DOHH2 (cell line): ENCODE results near the gene ZFPL1.
A peak's percentile ranks its signal among the peaks of the same experiment; 100 is the strongest.

Experiments used
- H3F3A ChIP-seq: fragments of 200-600 bp; sonication (generic), shearing (Covaris generic); 2 replicates; pipeline ENCODE4 v1.6.0; 2016; ENCODE audit warnings: antibody characterized with exemption, mild to moderate bottlenecking; ENCODE audit not compliant: control insufficient read depth, insufficient read depth
- H3K27ac ChIP-seq: fragments of 200-600 bp; sonication (generic); 2 replicates; pipeline ENCODE4 v1.5.1; 2014; ENCODE audit warnings: low read depth, mild to moderate bottlenecking, low read length, moderate library complexity
- H3K27me3 ChIP-seq: fragments of 200-600 bp; sonication (generic); 2 replicates; pipeline ENCODE4 v1.6.1; 2014; ENCODE audit warnings: mild to moderate bottlenecking, low read length, mixed read lengths; ENCODE audit not compliant: control insufficient read depth
- H3K36me3 ChIP-seq: fragments of 200-600 bp; sonication (generic); 2 replicates; pipeline ENCODE4 v1.6.1; 2014; ENCODE audit warnings: mild to moderate bottlenecking, low read length, moderate library complexity, mixed read lengths; ENCODE audit not compliant: control insufficient read depth
- H3K4me1 ChIP-seq: fragments of 200-600 bp; sonication (generic); 2 replicates; pipeline ENCODE4 v1.6.1; 2014; ENCODE audit warnings: mild to moderate bottlenecking, low read length, mixed read lengths; ENCODE audit not compliant: control insufficient read depth
- H3K4me2 ChIP-seq: fragments of 200-600 bp; sonication (generic); 2 replicates; pipeline ENCODE4 v1.6.0; 2014; ENCODE audit warnings: mild to moderate bottlenecking, low read length, moderate library complexity
- H3K4me3 ChIP-seq: fragments of 200-600 bp; sonication (generic); 2 replicates; pipeline ENCODE4 v1.5.1; 2014; ENCODE audit warnings: mild to moderate bottlenecking, low read length, mixed read lengths
- H3K79me2 ChIP-seq: fragments of 200-600 bp; sonication (generic); 2 replicates; pipeline ENCODE4 v1.6.1; 2014; ENCODE audit warnings: mild to moderate bottlenecking, low read length, mixed read lengths; ENCODE audit not compliant: control insufficient read depth
- H3K9me2 ChIP-seq: fragments of 200-600 bp; sonication (generic); replicated peaks from 2 replicates; pipeline ENCODE4 v1.6.1; 2014; ENCODE audit warnings: mild to moderate bottlenecking, low read length, mixed read lengths; ENCODE audit not compliant: control insufficient read depth
- H3K9me3 ChIP-seq: fragments of 200-600 bp; sonication (generic); 2 replicates; pipeline ENCODE4 v1.6.1; 2014; ENCODE audit warnings: antibody characterized with exemption, low read length, mixed read lengths; ENCODE audit not compliant: control insufficient read depth, insufficient read depth
- H4K20me1 ChIP-seq: fragments of 200-600 bp; sonication (generic); 2 replicates; pipeline ENCODE4 v1.6.0; 2014; ENCODE audit warnings: low read depth, mild to moderate bottlenecking, antibody characterized with exemption, low read length, moderate library complexity; ENCODE audit not compliant: control insufficient read depth, insufficient read depth
- CTCF ChIP-seq: fragments of 200-600 bp; sonication (generic); IDR thresholded peaks from one replicate; pipeline ENCODE4 v1.5.1; 2014; ENCODE audit warnings: antibody characterized with exemption, mild to moderate bottlenecking, low read depth, low read length; ENCODE audit not compliant: poor library complexity, severe bottlenecking
- EZH2phosphoT487 ChIP-seq: fragments of 200-600 bp; sonication (generic); IDR thresholded peaks from 2 replicates; pipeline ENCODE4 v1.6.1; 2017; ENCODE audit warnings: borderline replicate concordance, mild to moderate bottlenecking, antibody characterized with exemption, low read length, moderate library complexity, mixed read lengths

Gene ZFPL1

GRCh38 chr11:65135633-65136145, 51.7 kb downstream of the ZFPL1 start:
- Histone ChIP-seq H3K27ac (peak overlapping the region; percentile 100), H3K36me3 (peaks cover 34% of the 10 kb centered on the region), H3K4me2 (peak overlapping the region; percentile 99), H4K20me1 (peaks cover 12% of the 10 kb centered on the region; the same call in 1 of the 2 replicates), H3K27me3 (no peaks in the 10 kb centered on the region), H3F3A (peaks cover 25% of the 10 kb centered on the region), H3K79me2 (peaks cover 46% of the 10 kb centered on the region), H3K4me3 (peak overlapping the region; percentile 99), H3K4me1 (peaks cover 39% of the 10 kb centered on the region), H3K9me2 (no peaks in the 10 kb centered on the region), H3K9me3 (no peaks in the 10 kb centered on the region)
- TF ChIP-seq EZH2phosphoT487 (no peak), CTCF (no peak)

GRCh38 chr11:65136515-65137096, 52.6 kb downstream of the ZFPL1 start:
- H3K4me1 ChIP-seq = peaks cover 39% of the 10 kb centered on the region
- H3K27ac ChIP-seq = no peak overlapping the region
- peaks cover 37% of the 10 kb centered on the region for H3K79me2 ChIP-seq
- no peaks in the 10 kb centered on the region for H3K9me2 ChIP-seq
- no peaks in the 10 kb centered on the region for H3K27me3 ChIP-seq
- TF ChIP-seq CTCF (no peak), EZH2phosphoT487 (no peak)
- peaks cover 21% of the 10 kb centered on the region for H3F3A ChIP-seq
- H3K4me2 ChIP-seq = peak overlapping the region; percentile 99
- peak overlapping the region; percentile 99 for H3K4me3 ChIP-seq
- H4K20me1 ChIP-seq = peaks cover 4% of the 10 kb centered on the region; the same call in 1 of the 2 replicates
- H3K36me3 ChIP-seq = peaks cover 25% of the 10 kb centered on the region
- no peaks in the 10 kb centered on the region for H3K9me3 ChIP-seq
